ENCODE results near the gene NLRP12. TPM values are rescaled to one million over a fixed set of nuclear protein-coding genes. Genes with fewer than 3 reads are reported as not detected.

The NLRP12 gene
- total RNA-seq, 3 donors from 2014 or later: 0.19 to 0.28 TPM; not detected in 1

GRCh38 chr19:53810187-53810546 lies 13.9 kb downstream of the NLRP12 start:
- H3K36me3 ChIP-seq (ENCODE audit: low read depth): no peaks in the 10 kb centered on the region
- ATAC-seq (no peak), DNase-seq (no peak)
- H3K4me1 ChIP-seq (ENCODE audit: low read depth): no peaks in the 10 kb centered on the region
- intact Hi-C loops (cut with DNase I, micrococcal nuclease): no loop called here
- TF ChIP-seq CTCF (IDR thresholded peaks at IDR 0.05): no peak
- no peak overlapping the region for H3K4me3 ChIP-seq
- no peaks in the 10 kb centered on the region for H3K9me3 ChIP-seq

GRCh38 chr19:53809518-53810186 lies 14.5 kb downstream of the NLRP12 start:
- intact Hi-C loops (cut with DNase I, micrococcal nuclease): no loop called here
- no peak overlapping the region for H3K4me3 ChIP-seq
- H3K36me3 ChIP-seq (ENCODE audit: low read depth): no peaks in the 10 kb centered on the region
- no peaks in the 10 kb centered on the region for H3K9me3 ChIP-seq
- TF ChIP-seq CTCF (IDR thresholded peaks at IDR 0.05): no peak
- DNase-seq (no peak), ATAC-seq (no peak)
- H3K4me1 ChIP-seq (ENCODE audit: low read depth): no peaks in the 10 kb centered on the region

GRCh38 chr19:53808710-53809125 lies 15.4 kb downstream of the NLRP12 start:
- no peak overlapping the region for H3K4me3 ChIP-seq
- no peak for TF ChIP-seq CTCF (IDR thresholded peaks at IDR 0.05)
- no peak for ATAC-seq
- intact Hi-C loops (cut with DNase I, micrococcal nuclease): no loop called here
- no peaks in the 10 kb centered on the region for H3K4me1 ChIP-seq (ENCODE audit: low read depth)
- DNase-seq: no peak
- no peaks in the 10 kb centered on the region for H3K9me3 ChIP-seq
- no peaks in the 10 kb centered on the region for H3K36me3 ChIP-seq (ENCODE audit: low read depth)

GRCh38 chr19:53801257-53801656 lies 22.9 kb downstream of the NLRP12 start:
- TF ChIP-seq CTCF (IDR thresholded peaks at IDR 0.05): no peak
- no peak overlapping the region for H3K4me3 ChIP-seq
- no peaks in the 10 kb centered on the region for H3K4me1 ChIP-seq (ENCODE audit: low read depth)
- H3K9me3 ChIP-seq: no peaks in the 10 kb centered on the region
- H3K36me3 ChIP-seq (ENCODE audit: low read depth): no peaks in the 10 kb centered on the region
- ATAC-seq (no peak), DNase-seq (no peak)
- intact Hi-C loops (cut with DNase I, micrococcal nuclease): no loop called here

GRCh38 chr19:53795019-53795418 lies 29.1 kb downstream of the NLRP12 start:
- ATAC-seq (no peak), DNase-seq (no peak)
- TF ChIP-seq CTCF (IDR thresholded peaks at IDR 0.05): no peak
- no peak overlapping the region for H3K4me3 ChIP-seq
- H3K36me3 ChIP-seq (ENCODE audit: low read depth): no peaks in the 10 kb centered on the region
- no peaks in the 10 kb centered on the region for H3K4me1 ChIP-seq (ENCODE audit: low read depth)
- intact Hi-C loops (cut with DNase I, micrococcal nuclease): no loop called here
- H3K9me3 ChIP-seq: no peaks in the 10 kb centered on the region
